Keratinocyte (primary cell): ENCODE data around the gene ROPN1L. TPM values are rescaled to one million over a fixed set of nuclear protein-coding genes. Genes with fewer than 3 reads are reported as not detected.

ENCODE experiments used
- DNase-seq: peaks from one replicate; pipeline ENCODE4 v3.0.0-alpha.2; 2011; ENCODE audit warnings: low read depth, missing footprints, low spot score
- FAIRE-seq: peaks from 2 replicates; lab custom pipeline; 2011; peaks lifted over from hg19 to GRCh38; lab: Jason Lieb, UNC
- H2AFZ ChIP-seq: 2 replicates; pipeline ENCODE4 v1.6.0; 2012; ENCODE audit warnings: low read length, control low read depth, inconsistent platforms; ENCODE audit not compliant: control insufficient read depth
- H3K27ac ChIP-seq: 2 replicates; pipeline ENCODE4 v1.5.1; 2011; ENCODE audit warnings: low read length; ENCODE audit not compliant: control insufficient read depth, insufficient read depth
- H3K27me3 ChIP-seq: 3 replicates; pipeline ENCODE4 v1.6.0; 2011; ENCODE audit warnings: low read length; ENCODE audit not compliant: control insufficient read depth, insufficient read depth; ENCODE audit errors: extremely low read depth
- H3K36me3 ChIP-seq, 2 experiments: 2 replicates in 1 of 2; 3 replicates in 1 of 2; pipeline ENCODE4 v1.5.1; 2011; ENCODE audit warnings: low read length in 2 of 2, mild to moderate bottlenecking in 1 of 2; ENCODE audit not compliant: control insufficient read depth in 2 of 2, insufficient read depth in 2 of 2; ENCODE audit errors: extremely low read depth in 1 of 2
- H3K4me1 ChIP-seq: 3 replicates; pipeline ENCODE4 v1.5.1; 2011; ENCODE audit warnings: low read length; ENCODE audit not compliant: control insufficient read depth, insufficient read depth; ENCODE audit errors: extremely low read depth
- H3K4me2 ChIP-seq: 3 replicates; pipeline ENCODE4 v1.6.0; 2011; ENCODE audit warnings: low read depth, low read length; ENCODE audit not compliant: control insufficient read depth, insufficient read depth; ENCODE audit errors: extremely low read depth
- H3K4me3 ChIP-seq, 3 experiments: fragments of 200-600 bp in 1 of 3; sonication (generic) in 1 of 3; 2 replicates in 2 of 3; 3 replicates in 1 of 3; pipeline ENCODE4 v1.5.1; 2011 to 2016; ENCODE audit warnings: low read length in 3 of 3, mild to moderate bottlenecking in 3 of 3, control low read depth in 2 of 3, inconsistent platforms in 1 of 3, low read depth in 1 of 3, mixed read lengths in 1 of 3, mixed run types in 1 of 3, moderate library complexity in 1 of 3; ENCODE audit not compliant: control insufficient read depth in 2 of 3, insufficient read depth in 2 of 3; ENCODE audit errors: extremely low read depth in 1 of 3
- H3K79me2 ChIP-seq: 2 replicates; pipeline ENCODE4 v1.6.0; 2012; ENCODE audit warnings: low read length; ENCODE audit not compliant: control insufficient read depth, insufficient read depth
- H3K9ac ChIP-seq: 3 replicates; pipeline ENCODE4 v1.6.0; 2011; ENCODE audit warnings: low read length; ENCODE audit not compliant: control insufficient read depth, insufficient read depth; ENCODE audit errors: extremely low read depth
- H3K9me1 ChIP-seq: 3 replicates; pipeline ENCODE4 v1.6.0; 2011; ENCODE audit warnings: low read length; ENCODE audit not compliant: control insufficient read depth, insufficient read depth; ENCODE audit errors: extremely low read depth
- H3K9me3 ChIP-seq: 2 replicates; pipeline ENCODE4 v1.5.1; 2012; ENCODE audit warnings: low read depth, low read length; ENCODE audit not compliant: control insufficient read depth
- H4K20me1 ChIP-seq: 3 replicates; pipeline ENCODE4 v1.6.0; 2011; ENCODE audit warnings: low read length; ENCODE audit not compliant: control insufficient read depth, insufficient read depth; ENCODE audit errors: extremely low read depth
- EZH2 ChIP-seq: IDR thresholded peaks from one replicate; pipeline ENCODE4 v1.6.1; 2012; ENCODE audit warnings: inconsistent platforms, mild to moderate bottlenecking, low read length, moderate library complexity
- dilution Hi-C: fragments of 300-500 bp; cut with MboI; formaldehyde crosslinking; loops from one replicate; pipeline ENCODE4 v1.7.0; 2020; ENCODE audit warnings: low sequenced_read_pairs; ENCODE audit not compliant: extremely low pct_ligation_motif_present
- polyA plus RNA-seq, 5 experiments: library from polyadenylated mRNA; depleted of rRNA in 3 of 5; stranded (reverse) in 3 of 5; stranded (forward) in 1 of 5; unstranded in 1 of 5; fragments of >200 nt; gene quantifications; 1 replicate in 1 of 5; 2 replicates in 3 of 5; 3 replicates in 1 of 5; pipeline versions ENCODE4 v1.2.1 to v1.2.3, GENCODE V29; 2011 to 2012; ENCODE audit warnings: missing spikeins in 2 of 5, low read depth in 1 of 5, low replicate concordance in 1 of 5
- TF ChIP-seq, protein P1 (sequence below), 3 experiments: IDR thresholded peaks in 1 of 3; conservative IDR thresholded peaks in 1 of 3; optimal IDR thresholded peaks in 1 of 3; 2 replicates in 2 of 3; 3 replicates in 1 of 3; pipeline versions ENCODE3 to v1.5.1; 2011; ENCODE audit warnings: low read length in 3 of 3, mild to moderate bottlenecking in 3 of 3, moderate library complexity in 2 of 3, control low read depth in 1 of 3, inconsistent platforms in 1 of 3; ENCODE audit not compliant: insufficient read depth in 2 of 3; ENCODE audit errors: extremely low read depth in 1 of 3

Gene ROPN1L
- polyA plus RNA-seq, 1 donor (not counting 4 experiments of a cell fraction or from before 2014, with no cell fraction given), result not detected

- Histone ChIP-seq H3K9me3 (no peaks in the 10 kb centered on the region), H3K36me3 (no peaks in the 10 kb centered on the region), H3K9ac (no peak overlapping the region), H4K20me1 (no peaks in the 10 kb centered on the region), H3K4me3 (no peak overlapping the region), H3K9me1 (no peaks in the 10 kb centered on the region), H3K4me1 (peaks cover 11% of the 10 kb centered on the region), H3K27ac (no peak overlapping the region), H3K27me3 (no peaks in the 10 kb centered on the region), H2AFZ (no peak overlapping the region), H3K79me2 (no peaks in the 10 kb centered on the region), H3K4me2 (no peak overlapping the region)
- no peak for FAIRE-seq
- DNase-seq, result no peak
- TF ChIP-seq, protein P1, sequence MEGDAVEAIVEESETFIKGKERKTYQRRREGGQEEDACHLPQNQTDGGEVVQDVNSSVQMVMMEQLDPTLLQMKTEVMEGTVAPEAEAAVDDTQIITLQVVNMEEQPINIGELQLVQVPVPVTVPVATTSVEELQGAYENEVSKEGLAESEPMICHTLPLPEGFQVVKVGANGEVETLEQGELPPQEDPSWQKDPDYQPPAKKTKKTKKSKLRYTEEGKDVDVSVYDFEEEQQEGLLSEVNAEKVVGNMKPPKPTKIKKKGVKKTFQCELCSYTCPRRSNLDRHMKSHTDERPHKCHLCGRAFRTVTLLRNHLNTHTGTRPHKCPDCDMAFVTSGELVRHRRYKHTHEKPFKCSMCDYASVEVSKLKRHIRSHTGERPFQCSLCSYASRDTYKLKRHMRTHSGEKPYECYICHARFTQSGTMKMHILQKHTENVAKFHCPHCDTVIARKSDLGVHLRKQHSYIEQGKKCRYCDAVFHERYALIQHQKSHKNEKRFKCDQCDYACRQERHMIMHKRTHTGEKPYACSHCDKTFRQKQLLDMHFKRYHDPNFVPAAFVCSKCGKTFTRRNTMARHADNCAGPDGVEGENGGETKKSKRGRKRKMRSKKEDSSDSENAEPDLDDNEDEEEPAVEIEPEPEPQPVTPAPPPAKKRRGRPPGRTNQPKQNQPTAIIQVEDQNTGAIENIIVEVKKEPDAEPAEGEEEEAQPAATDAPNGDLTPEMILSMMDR (optimal IDR thresholded peaks at IDR 0.05 in 1 of 3, IDR thresholded peaks at IDR 0.05 in 1 of 3, conservative IDR thresholded peaks at IDR 0.05 in 1 of 3; ENCODE audit: extremely low read depth in 1 of 3, insufficient read depth in 2 of 3, low read length in 3 of 3), result no peak
- TF ChIP-seq EZH2, result no peak
- dilution Hi-C loops, result no loop called here
Measured at GRCh38 chr5:10471677-10472076, 30.0 kb downstream of the ROPN1L start.

DNA sequence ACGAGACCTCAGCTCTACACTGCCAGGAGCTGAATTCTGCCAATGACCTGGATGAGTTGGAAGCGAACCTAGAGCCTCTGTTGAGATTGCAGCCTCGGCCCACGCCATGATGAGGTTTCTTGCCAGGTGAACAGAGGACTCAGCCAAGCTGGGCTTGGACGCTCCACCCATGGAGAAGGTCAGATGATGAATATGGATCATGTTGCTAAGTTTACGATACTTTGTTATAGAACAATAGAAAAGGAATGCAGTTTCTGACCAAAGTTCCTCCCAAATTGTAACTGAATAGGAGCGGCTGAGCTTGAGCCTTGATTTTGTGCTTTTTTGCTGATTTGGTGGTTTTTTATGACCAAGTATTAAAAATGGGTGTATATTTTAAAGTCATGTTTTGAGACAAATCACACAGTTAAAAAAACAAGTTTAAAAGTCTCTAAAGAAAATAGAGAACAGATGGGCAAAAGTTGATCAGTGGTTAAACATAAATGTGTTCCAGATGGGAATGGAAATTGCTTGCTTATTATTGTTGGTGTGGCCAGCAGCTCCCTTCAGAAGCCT, 32.9 kb downstream of the ROPN1L start:
- H3K27ac ChIP-seq, result no peak overlapping the region
- dilution Hi-C loops, result no loop called here
- DNase-seq (no peak), FAIRE-seq (no peak)
- H3K9ac ChIP-seq, result no peak overlapping the region
- no peaks in the 10 kb centered on the region for H3K79me2 ChIP-seq
- no peaks in the 10 kb centered on the region for H3K9me3 ChIP-seq
- H2AFZ ChIP-seq, result no peak overlapping the region
- no peaks in the 10 kb centered on the region for H3K36me3 ChIP-seq
- H4K20me1 ChIP-seq, result no peaks in the 10 kb centered on the region
- H3K4me3 ChIP-seq, result no peak overlapping the region
- H3K4me1 ChIP-seq, result peaks cover 14% of the 10 kb centered on the region
- no peaks in the 10 kb centered on the region for H3K9me1 ChIP-seq
- no peak overlapping the region for H3K4me2 ChIP-seq
- no peaks in the 10 kb centered on the region for H3K27me3 ChIP-seq
- TF ChIP-seq, protein P1 (optimal IDR thresholded peaks at IDR 0.05 in 1 of 3, IDR thresholded peaks at IDR 0.05 in 1 of 3, conservative IDR thresholded peaks at IDR 0.05 in 1 of 3; ENCODE audit: extremely low read depth in 1 of 3, insufficient read depth in 2 of 3, low read length in 3 of 3), result no peak
- TF ChIP-seq EZH2, result no peak
